Stimulated activated CD8-positive, alpha-beta memory T cell treated with anti-CD3 and anti-CD28 coated beads, Interleukin-12 subunit alpha, Interleukin-12 subunit beta, amount 100 ng/mL, for 24 hours (primary cell): ENCODE data around the gene AKAP9.
"Not testable (repeated sequence)": the region's sequence is repeated elsewhere in the genome, so short reads cannot be mapped to it uniquely, and the experiment has no call there.

Source experiments
- DNase-seq: peaks from one replicate; pipeline ENCODE4 v3.0.0-alpha.2; 2020; ENCODE audit errors: extremely low read depth

The AKAP9 gene

GRCh38 chr7:91940572-91941341, at the start of gene AKAP9:
AKAP9 (plus strand) TSS chr7:91940862; CDS start chr7:91941100, 238 bp downstream.
- peak; percentile 71 for DNase-seq

DNA sequence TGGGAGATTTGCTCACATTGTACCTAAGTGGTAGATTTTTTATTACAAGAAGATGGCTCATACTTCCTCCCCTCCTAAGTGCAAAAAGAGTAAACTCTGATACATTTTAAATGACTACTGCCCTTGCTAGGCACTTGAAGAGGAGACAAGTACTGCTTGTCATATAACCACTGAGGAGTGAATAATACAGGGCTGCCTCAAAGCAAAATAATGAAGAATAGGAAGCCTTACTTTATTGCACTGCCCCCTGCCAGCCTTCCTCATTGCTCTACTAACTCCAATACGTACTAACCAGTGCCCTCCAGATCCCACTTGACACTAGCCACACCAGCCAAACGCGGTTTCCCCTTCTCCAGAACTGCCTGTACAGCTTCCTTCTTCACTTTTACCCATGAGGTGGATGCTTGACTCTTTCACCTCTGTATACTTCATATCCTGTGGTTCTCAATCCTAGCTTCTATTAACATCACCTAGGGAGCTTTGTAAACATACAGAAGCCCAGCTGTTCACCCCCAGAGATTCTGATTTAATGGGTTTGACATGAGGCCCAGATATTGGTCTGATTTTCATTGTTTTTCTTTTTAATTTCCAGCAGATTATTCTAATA, 48.5 kb upstream of the AKAP9 start:
- no peak for DNase-seq

- no peak for DNase-seq
Measured at GRCh38 chr7:91892821-91893340, 47.8 kb upstream of the AKAP9 start.

- not testable (repeated sequence) for DNase-seq
Measured at GRCh38 chr7:91893699-91894098, 47.0 kb upstream of the AKAP9 start.

- no peak for DNase-seq
Measured at GRCh38 chr7:91894781-91895480, 45.7 kb upstream of the AKAP9 start.

DNA sequence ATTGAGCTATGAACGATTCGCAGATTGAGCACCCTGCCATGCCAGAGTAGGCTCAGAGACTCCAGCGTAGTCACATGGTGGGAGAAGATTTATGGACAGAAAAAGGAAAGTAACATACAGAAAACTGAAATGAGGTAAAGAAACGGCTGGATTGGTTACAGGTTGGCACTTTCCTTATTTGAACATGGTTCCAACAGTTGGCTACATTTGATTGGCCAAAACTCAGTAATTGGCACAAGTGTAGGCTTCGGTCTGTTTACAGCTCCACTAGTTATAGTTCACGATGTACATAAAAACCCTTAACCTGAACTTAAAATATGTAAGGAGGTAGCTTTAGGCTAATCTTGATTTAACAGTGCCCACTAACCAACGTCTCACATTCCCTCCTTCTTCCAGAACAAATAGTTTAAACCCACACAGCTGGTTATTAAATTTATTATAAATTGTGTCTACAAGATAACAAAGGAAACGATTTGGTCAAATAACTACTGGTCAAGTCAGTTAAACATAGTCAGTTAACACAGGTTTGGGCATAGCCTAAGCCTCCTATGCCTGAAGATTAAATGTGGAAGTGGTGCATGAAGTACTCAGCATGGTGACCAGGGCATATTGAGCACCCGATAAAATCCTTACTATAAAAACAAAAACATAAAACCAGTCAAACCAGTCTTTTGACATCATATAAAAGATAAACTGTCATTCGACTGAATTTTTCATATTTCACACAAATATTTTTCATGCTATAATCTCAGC, 42.2 kb upstream of the AKAP9 start:
- no peak for DNase-seq

DNA sequence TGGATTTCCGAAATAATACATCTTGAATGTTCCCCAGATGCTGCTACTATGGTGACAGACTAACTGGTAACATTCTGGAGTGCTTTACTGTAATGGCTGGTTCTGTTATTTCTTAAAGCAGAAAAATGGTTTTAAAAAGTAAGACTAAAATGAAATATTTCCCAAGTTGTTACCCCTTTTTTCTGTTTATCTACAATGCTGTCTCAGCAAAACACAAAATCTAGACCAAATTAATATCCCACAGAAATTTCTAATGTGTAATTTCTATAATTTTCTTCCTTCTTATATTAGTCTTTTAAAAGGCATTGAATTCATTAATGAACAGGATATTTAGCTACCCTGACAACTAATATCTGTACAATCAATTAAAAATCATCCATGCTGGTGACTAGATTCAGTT, 41.1 kb upstream of the AKAP9 start:
- no peak for DNase-seq

GRCh38 chr7:91910171-91910570, 30.5 kb upstream of the AKAP9 start:
- DNase-seq: no peak

DNA sequence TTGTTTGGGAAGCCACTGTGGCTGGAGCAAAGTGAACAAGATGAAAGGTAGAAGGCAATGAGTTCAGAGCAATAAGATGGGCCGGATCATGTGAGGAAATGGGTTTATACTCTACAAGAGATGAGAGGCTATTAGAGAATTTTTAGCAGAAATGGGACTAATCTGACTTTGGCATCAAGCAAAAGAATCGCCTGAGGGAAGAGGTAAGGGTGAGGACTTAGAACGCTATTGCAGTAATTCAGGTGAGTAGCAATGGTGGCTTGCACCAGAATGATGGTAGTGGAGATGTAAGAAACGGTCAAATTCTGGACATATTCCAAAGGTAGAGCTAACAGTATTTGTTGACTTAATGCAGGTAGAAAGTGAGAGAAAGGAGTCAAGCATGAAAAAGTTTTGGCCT, 29.5 kb upstream of the AKAP9 start:
- no peak for DNase-seq

DNA sequence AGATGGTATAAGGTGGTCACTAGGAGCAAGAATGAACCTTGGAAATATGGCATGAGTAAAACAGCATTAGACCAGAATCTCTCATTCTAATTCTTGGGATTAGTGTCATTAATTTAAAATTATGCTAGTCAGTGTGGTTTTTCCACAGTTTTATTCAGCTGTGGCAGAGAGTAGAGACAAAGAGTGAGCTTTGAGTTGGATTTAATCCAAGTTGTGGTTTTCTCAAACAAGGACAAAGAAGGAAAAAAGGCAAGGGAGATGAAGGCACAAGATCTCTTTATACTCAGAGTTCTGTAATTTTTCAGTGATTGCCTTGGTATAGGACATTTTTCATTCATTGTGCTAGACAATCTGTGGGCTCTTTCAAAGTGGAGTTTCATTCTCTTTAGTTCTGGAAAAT, 28.2 kb upstream of the AKAP9 start:
- no peak for DNase-seq

GRCh38 chr7:91913612-91914011, 27.1 kb upstream of the AKAP9 start:
- DNase-seq: no peak

- DNase-seq: no peak
Measured at GRCh38 chr7:91915401-91916050, 25.1 kb upstream of the AKAP9 start.

DNA sequence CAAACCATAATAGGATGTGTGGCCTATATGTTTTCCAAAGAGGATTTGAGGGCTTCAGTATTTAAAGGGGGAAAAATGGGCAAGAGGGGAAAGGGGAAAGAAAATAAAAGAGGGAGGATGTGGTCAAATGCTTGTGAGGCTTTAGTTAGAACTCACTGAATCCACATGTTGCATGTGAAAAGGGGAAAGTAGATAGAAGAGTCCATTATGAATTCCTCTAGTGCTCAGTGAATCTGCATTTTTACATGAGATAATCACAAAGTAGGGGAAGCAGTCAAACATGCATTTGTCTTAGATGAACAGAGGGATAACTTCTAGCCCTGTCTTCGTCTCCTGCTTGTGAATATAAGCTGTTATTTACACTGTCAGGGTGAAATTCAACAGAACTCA, 24.6 kb upstream of the AKAP9 start:
- DNase-seq: no peak

- no peak for DNase-seq
Measured at GRCh38 chr7:91918356-91918755, 22.3 kb upstream of the AKAP9 start.

DNA sequence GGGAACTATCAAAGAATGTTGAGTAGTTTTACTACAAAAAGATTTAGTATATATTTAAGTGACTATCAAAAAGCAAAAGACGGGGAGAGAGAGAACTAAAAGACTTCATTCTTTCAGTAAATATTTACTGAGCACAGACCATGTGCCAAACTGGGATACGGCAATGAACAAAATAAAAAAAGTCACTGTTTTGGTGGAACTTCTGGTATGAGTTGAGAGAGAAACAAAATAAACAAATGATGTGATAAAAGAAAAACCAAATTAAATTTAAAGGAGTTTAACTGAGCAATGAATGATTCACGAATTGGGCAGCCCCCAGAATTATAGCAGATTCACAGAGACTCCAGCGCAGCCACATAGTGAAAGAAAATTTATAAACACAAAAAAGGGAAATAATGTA, 17.8 kb upstream of the AKAP9 start:
- DNase-seq: no peak

GRCh38 chr7:91927912-91928311, 12.8 kb upstream of the AKAP9 start:
- no peak for DNase-seq

DNA sequence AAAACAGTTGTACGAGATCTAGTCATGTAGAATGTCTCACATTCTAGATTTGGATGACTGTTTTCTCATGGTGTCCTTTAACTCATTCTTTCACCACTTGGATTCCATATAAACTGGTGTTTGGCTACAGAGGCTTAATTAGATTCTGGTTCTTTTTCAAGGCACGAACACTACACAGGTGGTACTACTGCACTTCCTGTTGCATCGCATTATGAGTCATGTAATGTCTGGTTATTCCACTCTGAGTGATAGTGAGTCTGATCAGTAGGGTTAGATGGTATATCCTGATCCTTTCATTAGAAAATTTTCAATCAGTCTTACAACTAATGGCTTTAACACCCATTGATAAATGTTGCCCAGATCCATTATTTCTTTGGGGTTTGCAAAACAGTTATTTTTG, 11.2 kb upstream of the AKAP9 start:
- DNase-seq: no peak

DNA sequence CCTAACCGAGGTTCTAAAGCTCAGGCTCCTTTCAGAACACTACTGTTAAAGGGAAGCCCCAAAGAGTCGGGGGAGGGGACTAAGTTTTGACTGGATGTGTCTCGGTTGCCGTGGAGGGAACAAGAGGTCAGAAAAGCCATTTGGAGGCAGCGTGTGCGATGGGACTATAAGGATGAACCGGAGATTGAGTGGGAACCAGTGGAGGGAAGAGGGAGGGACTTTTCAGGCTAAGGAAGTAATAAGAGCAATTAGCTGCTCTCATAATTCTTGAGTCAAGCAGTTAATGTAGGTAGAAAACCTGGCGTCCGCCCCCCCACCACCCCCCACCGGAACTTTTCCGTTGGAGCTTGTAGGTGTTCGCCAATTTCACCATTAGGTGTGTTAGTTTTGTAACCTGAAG, 491 bp upstream of the AKAP9 start:
- DNase-seq: no peak

DNA sequence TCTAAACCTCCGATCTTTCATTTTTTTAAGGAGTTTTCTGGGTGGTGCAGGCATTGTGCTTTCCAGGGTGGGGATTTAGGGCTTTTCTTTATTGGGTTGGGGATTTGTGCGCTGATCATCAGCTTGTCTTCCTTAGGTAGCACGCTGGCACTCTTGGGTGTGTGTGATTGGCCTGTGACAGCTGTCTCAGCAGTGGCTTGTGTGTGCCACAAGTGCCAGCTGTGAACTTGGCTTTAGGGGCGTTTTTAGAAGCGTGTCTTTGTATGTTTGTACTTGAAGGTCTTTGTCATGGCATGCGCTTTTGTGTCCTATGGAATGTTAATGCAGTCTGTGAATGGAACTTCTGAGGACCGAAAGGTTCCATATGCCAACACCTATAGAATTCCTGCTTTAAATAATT, 788 bp downstream of the AKAP9 start:
- no peak for DNase-seq

GRCh38 chr7:91942312-91942711, 1.6 kb downstream of the AKAP9 start:
- DNase-seq: no peak

DNA sequence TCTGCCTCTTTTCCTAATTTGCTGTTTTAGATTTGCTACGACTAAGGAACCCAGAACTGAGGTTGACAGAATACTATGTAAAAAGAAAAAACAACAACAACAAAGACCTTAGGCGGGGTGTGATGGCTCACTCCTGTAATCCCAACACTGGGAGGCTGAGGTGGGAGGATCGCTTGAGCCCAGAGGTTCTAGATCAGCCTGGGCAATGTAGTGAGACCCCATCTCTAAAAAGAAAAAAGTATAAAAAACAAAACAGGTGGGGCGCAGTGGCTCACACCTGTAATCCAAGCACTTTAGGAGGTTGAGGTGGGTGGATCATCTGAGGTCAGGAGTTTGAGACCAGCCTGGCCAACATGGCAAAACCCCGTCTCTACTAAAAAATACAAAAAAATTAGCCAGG, 4.3 kb downstream of the AKAP9 start:
- DNase-seq: not testable (repeated sequence)

DNA sequence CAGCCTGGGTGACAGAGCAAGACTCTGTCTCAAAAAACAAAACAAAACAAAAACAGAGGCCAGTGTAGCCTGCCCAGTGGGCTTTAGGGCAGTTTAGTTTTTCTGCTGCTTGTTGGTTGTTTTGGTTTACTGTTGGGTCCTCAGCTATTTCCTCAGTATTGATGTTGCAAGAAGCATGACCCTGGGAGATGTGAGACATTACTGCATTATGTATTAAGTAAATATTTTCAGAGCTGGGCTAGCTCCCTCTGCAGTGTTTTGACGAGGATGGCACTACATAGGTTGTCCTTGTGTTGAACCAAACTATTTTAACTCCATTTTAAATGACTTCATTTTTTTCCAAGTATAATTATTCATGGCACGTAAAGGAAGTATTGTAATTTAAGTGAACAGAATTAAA, 4.8 kb downstream of the AKAP9 start:
- DNase-seq: no peak
